CD4-positive, alpha-beta T cell treated with Interleukin-12 subunit alpha and Interleukin-12 subunit beta, for 1 hour (primary cell): Measurements from ENCODE around the gene ARHGAP44.
"Not testable (repeated sequence)": the region's sequence is repeated elsewhere in the genome, so short reads cannot be mapped to it uniquely, and the experiment has no call there.

Source experiments
- DNase-seq: peaks from one replicate; pipeline ENCODE4 v3.0.0-alpha.2; 2020

ARHGAP44 gene

GRCh38 chr17:12967962-12968361 is 178.7 kb downstream of the ARHGAP44 start:
- DNase-seq = no peak

DNA sequence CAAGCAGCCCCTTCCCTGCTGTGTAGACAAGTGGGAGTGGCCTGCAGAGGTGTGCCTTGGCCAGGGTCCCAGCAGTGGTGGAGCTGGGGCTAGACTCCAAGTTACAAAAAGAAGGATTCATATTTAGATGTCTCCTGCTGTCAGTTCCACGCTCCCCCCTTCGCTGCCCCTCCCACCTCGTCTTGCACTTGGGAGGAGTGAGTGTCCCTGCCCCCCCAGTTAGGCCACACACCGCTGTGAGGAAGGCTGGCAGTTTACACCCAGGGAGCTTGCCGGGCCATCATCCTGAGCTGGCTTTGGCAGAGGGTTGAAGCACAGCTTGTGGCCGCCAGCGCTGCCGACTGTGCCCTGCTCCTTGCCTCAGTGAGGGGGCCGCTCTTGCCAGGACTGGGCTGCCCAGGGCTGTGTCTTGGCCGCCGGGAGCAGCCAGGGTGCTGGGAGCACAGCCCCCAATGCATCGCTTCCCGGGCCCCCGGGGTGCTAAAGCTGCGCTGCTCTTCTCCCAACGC is 184.3 kb downstream of the ARHGAP44 start:
- no peak for DNase-seq

DNA sequence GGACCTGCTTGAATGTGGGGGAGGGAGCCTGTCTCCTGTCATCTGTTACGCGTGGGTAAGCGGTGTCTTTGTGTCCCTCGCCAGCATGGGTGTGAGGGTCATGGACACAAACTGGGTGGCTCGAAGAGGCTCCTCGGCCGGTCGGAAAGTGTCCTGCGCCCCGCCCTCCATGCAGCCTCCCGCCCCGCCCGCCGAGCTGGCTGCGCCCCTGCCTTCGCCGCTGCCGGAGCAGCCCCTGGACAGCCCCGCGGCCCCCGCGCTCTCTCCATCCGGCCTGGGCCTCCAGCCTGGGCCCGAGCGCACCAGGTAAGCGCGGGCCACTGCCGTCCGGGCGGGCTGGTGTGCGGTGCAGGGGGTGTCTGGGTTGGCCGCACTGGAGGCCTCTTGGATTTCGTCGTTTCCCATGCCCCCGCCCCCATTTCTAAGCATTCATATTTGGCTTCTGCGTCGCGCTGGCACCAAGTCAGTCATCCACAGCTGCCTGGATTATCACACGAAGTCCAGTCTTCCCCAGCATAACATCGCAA is 184.8 kb downstream of the ARHGAP44 start:
- DNase-seq = no peak

- no peak for DNase-seq
These were observed 187.9 kb downstream of the ARHGAP44 start for GRCh38 chr17:12977008-12977751.

DNA sequence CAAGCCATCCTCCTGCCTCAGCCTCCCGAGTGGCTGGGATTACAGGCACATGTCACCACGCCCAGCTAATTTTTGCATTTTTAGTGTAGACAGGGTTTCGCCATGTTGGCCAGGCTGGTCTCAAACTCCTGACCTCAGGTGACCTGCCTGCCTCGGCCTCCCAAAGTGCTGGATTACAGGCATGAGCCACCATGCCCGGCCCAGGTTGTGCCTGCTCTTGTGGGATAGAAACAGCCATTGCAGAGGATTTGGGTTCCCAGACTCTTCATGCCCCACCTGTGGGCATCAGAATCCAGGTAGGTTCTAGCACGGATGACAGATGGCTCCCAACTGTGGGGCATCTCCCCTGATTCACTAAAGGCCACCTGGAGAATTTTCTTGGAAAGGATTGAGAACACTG is 189.5 kb downstream of the ARHGAP44 start:
- DNase-seq = not testable (repeated sequence)

GRCh38 chr17:12979246-12979645 is 189.9 kb downstream of the ARHGAP44 start:
- DNase-seq = no peak

- DNase-seq = no peak
These were observed 190.7 kb downstream of the ARHGAP44 start for GRCh38 chr17:12979826-12980500.

DNA sequence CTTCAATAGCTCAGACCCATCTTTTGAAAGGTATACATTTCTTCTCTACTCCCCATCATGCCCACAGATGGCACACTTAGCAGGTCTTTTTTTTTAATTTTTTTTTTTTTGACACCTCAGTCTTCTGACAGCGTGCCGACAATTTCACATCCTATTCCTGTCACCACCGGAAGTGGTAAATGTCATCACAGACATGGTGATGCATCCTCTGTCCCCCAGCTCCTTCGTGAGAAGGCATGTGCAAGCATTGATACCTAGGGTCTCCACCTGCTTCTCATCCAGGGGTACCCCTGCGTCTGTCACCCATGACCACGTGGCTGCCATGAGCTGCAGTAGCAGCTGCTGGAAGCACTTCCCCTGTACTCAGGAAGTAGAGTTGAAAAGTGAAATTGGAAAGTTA is 192.9 kb downstream of the ARHGAP44 start:
- DNase-seq = peak; percentile 38

GRCh38 chr17:12983991-12984884 is 194.9 kb downstream of the ARHGAP44 start:
- DNase-seq = no peak

DNA sequence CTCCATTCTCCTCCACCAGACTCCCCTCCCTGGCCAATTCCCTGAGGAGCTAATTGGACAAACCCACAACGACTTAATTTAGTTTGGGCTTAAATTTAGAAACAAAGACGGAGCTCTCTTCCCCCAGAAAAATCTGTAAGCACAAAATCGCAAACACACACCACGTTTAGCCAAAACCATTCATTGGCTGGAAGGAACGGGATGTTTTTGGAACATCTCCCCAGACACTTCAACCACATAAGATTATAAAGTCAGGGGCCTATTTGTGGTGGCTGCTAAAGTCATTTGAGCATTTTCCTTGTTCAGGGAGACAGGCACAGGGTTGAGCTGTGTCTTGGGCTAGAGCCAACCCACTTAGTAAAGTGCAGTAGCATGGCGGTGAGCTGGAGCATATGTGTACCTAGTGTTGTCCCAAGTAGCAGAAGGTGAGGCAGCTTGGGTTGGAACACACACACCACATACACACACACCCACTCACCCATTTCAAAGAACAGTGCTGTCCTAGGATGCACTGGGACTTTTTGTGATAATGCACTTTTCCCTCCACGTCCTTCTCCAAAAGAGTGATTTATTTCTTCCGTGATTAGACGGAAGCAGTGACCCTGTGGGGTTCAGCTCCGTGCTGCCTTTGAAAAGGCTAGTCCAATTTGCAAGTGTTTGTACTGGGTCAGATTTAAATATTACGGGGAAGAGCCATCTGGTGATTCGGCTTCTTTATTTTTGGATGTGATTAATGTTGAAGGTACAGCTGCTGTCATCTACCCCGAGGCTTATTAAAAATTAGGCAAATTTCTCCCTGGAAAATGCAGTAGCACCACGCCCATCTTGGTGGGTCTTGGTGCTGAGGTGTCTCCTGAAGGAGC is 196.4 kb downstream of the ARHGAP44 start:
- DNase-seq = no peak

DNA sequence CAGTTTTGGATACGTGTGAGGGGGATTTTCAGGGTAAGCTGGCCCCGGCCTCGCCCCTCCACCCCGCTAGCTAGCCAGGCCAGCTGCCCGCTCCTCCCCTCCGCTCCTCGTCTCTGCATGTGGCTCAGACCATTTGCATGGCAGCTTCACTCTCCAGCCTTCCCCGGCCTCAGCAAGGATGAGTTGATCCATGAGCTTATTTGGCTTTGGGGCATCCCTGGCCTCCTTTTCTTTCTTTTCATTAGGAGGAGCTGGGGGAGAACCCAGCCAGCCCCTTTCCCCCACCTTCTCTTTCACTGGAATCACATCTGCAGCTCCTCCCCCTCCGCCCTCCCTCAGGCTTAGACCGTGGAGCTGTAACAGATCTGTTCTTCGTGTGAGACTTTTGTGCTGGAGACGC is 197.8 kb downstream of the ARHGAP44 start:
- DNase-seq = no peak

GRCh38 chr17:12990041-12990808 is 200.9 kb downstream of the ARHGAP44 start:
- no peak for DNase-seq

DNA sequence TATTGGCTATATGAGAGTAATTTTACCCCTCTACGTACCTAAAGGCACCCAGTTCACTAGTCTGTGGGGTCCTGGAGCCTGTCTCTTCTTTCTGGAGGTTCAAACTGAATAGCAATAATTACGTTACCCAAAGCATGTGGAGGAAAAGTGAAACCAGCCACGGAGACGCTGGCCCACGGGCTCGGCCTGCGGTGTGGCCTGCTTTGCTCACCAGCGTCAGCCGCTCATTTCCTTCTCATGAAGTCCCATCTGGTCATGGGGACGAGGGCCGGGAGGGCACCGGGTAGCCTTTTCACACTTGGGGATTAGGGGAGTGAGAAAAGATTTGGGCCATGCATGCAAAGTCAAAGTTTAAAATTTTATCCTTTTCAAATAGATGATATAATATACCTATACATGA is 201.6 kb downstream of the ARHGAP44 start:
- no peak for DNase-seq

GRCh38 chr17:12992676-12993075 is 203.4 kb downstream of the ARHGAP44 start:
- DNase-seq = no peak

GRCh38 chr17:12993631-12994030 is 204.3 kb downstream of the ARHGAP44 start:
- no peak for DNase-seq

DNA sequence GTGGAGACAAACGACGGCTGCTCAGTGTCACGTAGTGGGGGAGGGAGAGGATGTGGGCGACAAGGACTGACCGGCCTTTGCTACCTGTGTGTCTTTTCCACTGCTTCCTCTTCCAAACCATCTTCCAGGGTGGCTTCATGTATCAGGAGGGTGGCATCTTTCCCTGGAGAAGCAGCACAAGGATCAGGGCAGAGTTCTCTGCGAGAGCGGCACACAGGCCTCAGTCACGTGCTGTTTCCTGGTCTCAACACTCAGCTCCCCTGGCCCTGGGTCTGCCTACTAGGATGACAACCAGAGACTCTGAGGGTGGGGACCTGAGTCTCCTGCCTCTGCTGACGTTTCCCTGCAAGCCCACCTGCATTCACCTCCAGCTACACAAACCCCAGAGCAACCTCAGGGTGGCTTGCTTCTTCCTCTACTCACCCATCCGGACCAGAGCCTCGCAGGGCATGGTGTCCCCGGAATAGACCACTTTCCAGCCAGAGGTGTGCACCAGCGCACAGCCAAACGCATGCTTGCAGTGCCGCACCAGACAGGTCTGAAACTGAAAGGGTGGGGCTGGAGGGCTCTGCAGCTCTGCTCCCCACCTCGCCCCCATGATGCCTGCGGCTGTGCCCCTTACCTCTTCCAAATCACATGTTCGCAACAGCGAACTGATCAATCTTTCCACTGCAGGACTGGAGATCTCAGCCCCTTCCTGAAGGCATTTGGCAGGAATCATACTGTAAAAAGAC is 205.2 kb downstream of the ARHGAP44 start:
- DNase-seq = no peak

GRCh38 chr17:12995106-12995895 is 206.0 kb downstream of the ARHGAP44 start:
- DNase-seq = no peak

DNA sequence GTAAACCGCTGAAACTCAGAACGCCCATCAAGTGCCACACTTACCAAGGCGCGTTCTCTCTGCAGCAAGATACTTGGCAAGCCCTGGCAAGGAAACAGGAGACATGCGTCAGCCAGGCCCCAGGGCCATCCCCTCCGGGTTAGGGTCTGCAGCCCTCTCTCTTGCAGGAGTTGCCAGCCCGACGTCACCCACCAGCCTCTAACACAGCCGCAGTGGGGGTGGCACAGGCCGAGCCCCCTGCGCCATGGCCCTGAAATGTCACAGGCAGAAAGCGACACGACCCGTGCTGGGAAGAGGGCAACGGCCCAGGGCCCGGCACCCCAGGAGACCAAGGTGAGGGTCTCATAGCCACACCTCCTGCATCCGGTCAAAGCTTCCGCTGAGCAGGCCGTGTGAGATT is 206.6 kb downstream of the ARHGAP44 start:
- DNase-seq = no peak

DNA sequence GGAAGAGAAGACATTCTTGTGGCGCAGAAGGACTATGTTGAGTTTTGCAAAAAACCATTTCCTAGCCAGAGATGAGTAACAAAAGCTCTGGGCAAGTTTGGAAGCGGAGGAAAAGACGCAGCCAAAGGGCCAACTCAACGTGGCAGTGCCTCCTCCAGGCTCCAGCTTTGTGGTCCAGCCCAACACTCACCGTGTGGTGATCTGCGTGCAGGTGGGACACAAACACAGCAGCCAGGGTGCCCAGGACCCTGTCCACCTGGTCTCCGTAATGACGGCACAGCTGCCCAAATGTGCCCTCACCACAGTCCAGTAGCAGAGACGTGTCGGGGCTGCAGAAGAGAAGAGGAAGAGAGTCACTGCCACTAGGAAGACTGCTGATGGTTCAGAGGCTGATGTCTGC is 207.1 kb downstream of the ARHGAP44 start:
- no peak for DNase-seq

- no peak for DNase-seq
These were observed 207.6 kb downstream of the ARHGAP44 start for GRCh38 chr17:12996941-12997340.
